H1 (cell line): ENCODE data around the gene SLC25A51. TPM values are rescaled to one million over a fixed set of nuclear protein-coding genes. Genes with fewer than 3 reads are reported as not detected.

Experiments
- CTCF ChIA-PET: fragments of 300-600 bp; sonication (Branson Sonifier 250); formaldehyde crosslinking; loops from one replicate; lab custom pipeline; 2021; ENCODE audit not compliant: partially characterized antibody; lab: Charles Lee
- POLR2A ChIA-PET: fragments of 300-600 bp; sonication (Branson Sonifier 250); formaldehyde crosslinking; loops from one replicate; lab custom pipeline; 2021; ENCODE audit warnings: inconsistent platforms; ENCODE audit not compliant: partially characterized antibody; lab: Charles Lee
- DNase-seq, 2 experiments: peaks; one replicate each; pipeline versions ENCODE4 v3.0.0 to v3.0.0-alpha.2; 2010 to 2022; ENCODE audit warnings: low spot score in 2 of 2, low read depth in 1 of 2, mixed read lengths in 1 of 2
- FAIRE-seq: peaks from 2 replicates; lab custom pipeline; 2011; peaks lifted over from hg19 to GRCh38; lab: Jason Lieb, UNC
- H2AFZ ChIP-seq: 2 replicates; pipeline ENCODE4 v1.8.1; 2012; ENCODE audit warnings: low read length, inconsistent platforms
- H2AK5ac ChIP-seq: 2 replicates; pipeline ENCODE4 v1.6.1; 2013; ENCODE audit warnings: low read depth, low read length
- H2BK120ac ChIP-seq: replicated peaks from 2 replicates; pipeline ENCODE3; 2013; ENCODE audit warnings: low read depth, low read length, inconsistent platforms
- H2BK12ac ChIP-seq: 2 replicates; pipeline ENCODE4 v1.6.1; 2013; ENCODE audit warnings: low read depth, low read length
- H2BK15ac ChIP-seq: 2 replicates; pipeline ENCODE4 v1.6.1; 2013; ENCODE audit warnings: low read length
- H2BK20ac ChIP-seq: 2 replicates; pipeline ENCODE4 v1.6.1; 2013; ENCODE audit warnings: low read length
- H2BK5ac ChIP-seq: 2 replicates; pipeline ENCODE4 v1.6.1; 2013; ENCODE audit warnings: low read depth, low read length
- H3K14ac ChIP-seq: 2 replicates; pipeline ENCODE4 v1.6.1; 2013; ENCODE audit warnings: inconsistent platforms; ENCODE audit not compliant: insufficient read length
- H3K18ac ChIP-seq: 2 replicates; pipeline ENCODE4 v1.6.1; 2013; ENCODE audit warnings: low read length; ENCODE audit errors: extremely low read depth
- H3K23ac ChIP-seq: 2 replicates; pipeline ENCODE4 v1.6.1; 2013; ENCODE audit warnings: inconsistent platforms; ENCODE audit not compliant: insufficient read length
- H3K23me2 ChIP-seq: 2 replicates; pipeline ENCODE4 v1.6.1; 2013; ENCODE audit warnings: low read depth, low read length
- H3K27ac ChIP-seq: 2 replicates; pipeline ENCODE4 v1.6.1; 2011; ENCODE audit warnings: low read depth, low read length, inconsistent platforms
- H3K27me3 ChIP-seq, 4 experiments: replicated peaks in 1 of 4; 1 replicate in 1 of 4; 2 replicates in 3 of 4; pipeline versions ENCODE4 v1.6.1 to v1.8.1; 2011 to 2013; ENCODE audit warnings: low read length in 3 of 4, mild to moderate bottlenecking in 3 of 4, inconsistent platforms in 2 of 4, mixed read lengths in 2 of 4, moderate library complexity in 1 of 4; ENCODE audit not compliant: control insufficient read depth in 3 of 4, insufficient read depth in 3 of 4; ENCODE audit errors: extremely low read depth in 1 of 4
- H3K36me3 ChIP-seq, 4 experiments: 2 replicates each; pipeline versions ENCODE4 v1.6.1 to v1.8.1; 2011 to 2013; ENCODE audit warnings: mild to moderate bottlenecking in 4 of 4, low read length in 3 of 4, moderate library complexity in 2 of 4, control low read depth in 1 of 4, inconsistent platforms in 1 of 4; ENCODE audit not compliant: insufficient read depth in 4 of 4, control insufficient read depth in 2 of 4
- H3K4ac ChIP-seq: replicated peaks from 2 replicates; pipeline ENCODE3; 2013; ENCODE audit warnings: low read length, low read depth, mixed read lengths, inconsistent platforms; ENCODE audit not compliant: insufficient read length
- H3K4me1 ChIP-seq, 4 experiments: replicated peaks in 1 of 4; 1 replicate in 1 of 4; 2 replicates in 3 of 4; pipeline versions ENCODE4 v1.6.1 to v1.8.1; 2011 to 2013; ENCODE audit warnings: low read length in 3 of 4, inconsistent platforms in 2 of 4, mixed read lengths in 1 of 4; ENCODE audit not compliant: insufficient read depth in 4 of 4, control insufficient read depth in 3 of 4
- H3K4me2 ChIP-seq, 2 experiments: 2 replicates each; pipeline versions ENCODE4 v1.6.1 to v1.8.1; 2011 to 2013; ENCODE audit warnings: low read depth in 2 of 2, low read length in 2 of 2, control low read depth in 1 of 2, inconsistent platforms in 1 of 2, mild to moderate bottlenecking in 1 of 2; ENCODE audit not compliant: insufficient read depth in 1 of 2
- H3K4me3 ChIP-seq, 4 experiments: fragments of 200-600, 300-600 bp in 1 of 4; sonication (generic), shearing (Covaris generic), sonication (Bioruptor Twin) in 1 of 4; 2 replicates each; pipeline versions ENCODE4 v1.5.1 to v1.8.1; 2011 to 2016; ENCODE audit warnings: low read length in 4 of 4, low read depth in 3 of 4, control low read depth in 2 of 4, inconsistent platforms in 2 of 4, mild to moderate bottlenecking in 2 of 4, mixed read lengths in 1 of 4, moderate library complexity in 1 of 4; ENCODE audit not compliant: insufficient read depth in 2 of 4; ENCODE audit errors: extremely low read depth in 1 of 4
- H3K56ac ChIP-seq: replicated peaks from 2 replicates; pipeline ENCODE3; 2013; ENCODE audit warnings: low read depth, mild to moderate bottlenecking, mixed read lengths, low read length, inconsistent platforms; ENCODE audit not compliant: insufficient read length
- H3K79me1 ChIP-seq: 2 replicates; pipeline ENCODE4 v1.6.1; 2013; ENCODE audit warnings: low read depth, low read length, control low read depth
- H3K79me2 ChIP-seq, 2 experiments: 2 replicates each; pipeline versions ENCODE4 v1.6.1 to v1.8.1; 2012 to 2013; ENCODE audit warnings: low read length in 2 of 2, mild to moderate bottlenecking in 2 of 2, inconsistent platforms in 1 of 2; ENCODE audit not compliant: insufficient read depth in 2 of 2, control insufficient read depth in 1 of 2
- H3K9ac ChIP-seq, 4 experiments: replicated peaks in 1 of 4; 1 replicate in 1 of 4; 2 replicates in 3 of 4; pipeline versions ENCODE4 v1.6.1 to v1.8.1; 2011 to 2013; ENCODE audit warnings: low read depth in 3 of 4, low read length in 3 of 4, control low read depth in 2 of 4, mild to moderate bottlenecking in 2 of 4, moderate library complexity in 2 of 4, inconsistent platforms in 1 of 4; ENCODE audit errors: extremely low read depth in 1 of 4
- H3K9me3 ChIP-seq, 2 experiments: 2 replicates each; pipeline versions ENCODE4 v1.6.1 to v1.8.1; 2012 to 2013; ENCODE audit warnings: mild to moderate bottlenecking in 2 of 2, moderate library complexity in 2 of 2, control low read depth in 1 of 2, inconsistent platforms in 1 of 2, low read depth in 1 of 2, low read length in 1 of 2, mixed read lengths in 1 of 2; ENCODE audit not compliant: insufficient read depth in 2 of 2
- H4K20me1 ChIP-seq, 2 experiments: replicated peaks in 1 of 2; 2 replicates each; pipeline versions ENCODE3 to v1.8.1; 2011 to 2013; ENCODE audit warnings: inconsistent platforms in 2 of 2, low read length in 2 of 2, mild to moderate bottlenecking in 1 of 2; ENCODE audit not compliant: insufficient read depth in 2 of 2, control insufficient read depth in 1 of 2
- H4K5ac ChIP-seq: 2 replicates; pipeline ENCODE4 v1.6.1; 2013; ENCODE audit warnings: low read length, low read depth, mixed read lengths, inconsistent platforms; ENCODE audit not compliant: insufficient read length
- H4K8ac ChIP-seq: 2 replicates; pipeline ENCODE4 v1.8.0; 2013; ENCODE audit warnings: mild to moderate bottlenecking, moderate library complexity, low read length, inconsistent platforms; ENCODE audit not compliant: insufficient read depth; ENCODE audit errors: extremely low read depth
- H4K91ac ChIP-seq: replicated peaks from 2 replicates; pipeline ENCODE3; 2013; ENCODE audit warnings: low read length, mixed read lengths, inconsistent platforms; ENCODE audit not compliant: insufficient read length
- BRCA1 ChIP-seq: IDR thresholded peaks from 2 replicates; pipeline ENCODE4 v1.6.1; 2012; ENCODE audit warnings: low read depth, low read length, improper control_type of control experiment
- CEBPB ChIP-seq: IDR thresholded peaks from 2 replicates; pipeline ENCODE4 v1.6.1; 2012; ENCODE audit warnings: low read depth, low read length
- GTF2F1 ChIP-seq: IDR thresholded peaks from 2 replicates; pipeline ENCODE4 v1.6.1; 2012; ENCODE audit warnings: low read depth, low read length, improper control_type of control experiment, borderline replicate concordance
- JUN ChIP-seq: IDR thresholded peaks from 2 replicates; pipeline ENCODE4 v1.6.1; 2011; ENCODE audit warnings: low read depth, mild to moderate bottlenecking, improper control_type of control experiment, low read length
- JUND ChIP-seq: IDR thresholded peaks from 2 replicates; pipeline ENCODE4 v1.6.1; 2011; ENCODE audit warnings: mild to moderate bottlenecking, improper control_type of control experiment, low read length
- NANOG ChIP-seq: IDR thresholded peaks from 2 replicates; pipeline ENCODE4 v1.6.1; 2011; ENCODE audit warnings: low read length, low read depth, mild to moderate bottlenecking, inconsistent platforms; ENCODE audit not compliant: insufficient read depth, poor library complexity, severe bottlenecking
- POLR2A ChIP-seq, 2 experiments: IDR thresholded peaks; 1 replicate in 1 of 2; 2 replicates in 1 of 2; pipeline ENCODE4 v1.6.1; 2011; ENCODE audit warnings: low read depth in 2 of 2, low read length in 2 of 2, mild to moderate bottlenecking in 2 of 2; ENCODE audit errors: control extremely low read depth in 1 of 2
- RBBP5 ChIP-seq: IDR thresholded peaks from 2 replicates; pipeline ENCODE4 v1.7.1; 2012; ENCODE audit warnings: low read depth, mild to moderate bottlenecking, inconsistent platforms, low read length, moderate library complexity, borderline replicate concordance
- RNF2 ChIP-seq: fragments of 200-900, 300-1000 bp; sonication (generic); IDR thresholded peaks from 2 replicates; pipeline ENCODE4 v1.7.1; 2016; ENCODE audit warnings: borderline replicate concordance, low read depth, mild to moderate bottlenecking, antibody characterized with exemption, low read length; ENCODE audit not compliant: poor library complexity, severe bottlenecking; ENCODE audit errors: missing control alignments
- SIN3A ChIP-seq, 2 experiments: IDR thresholded peaks in 1 of 2; conservative IDR thresholded peaks in 1 of 2; 2 replicates each; pipeline ENCODE4 v1.6.1; 2011 to 2012; ENCODE audit warnings: low read length in 2 of 2, improper control_type of control experiment in 1 of 2, low read depth in 1 of 2, mild to moderate bottlenecking in 1 of 2
- SP2 ChIP-seq: IDR thresholded peaks from 2 replicates; pipeline ENCODE4 v1.6.1; 2012; ENCODE audit warnings: mild to moderate bottlenecking, low read length, inconsistent platforms
- TAF1 ChIP-seq: IDR thresholded peaks from 2 replicates; pipeline ENCODE4 v1.6.1; 2011; ENCODE audit warnings: mild to moderate bottlenecking, low read depth, low read length
- TBP ChIP-seq: IDR thresholded peaks from 2 replicates; pipeline ENCODE4 v1.6.1; 2011; ENCODE audit warnings: low read depth, low read length, improper control_type of control experiment
- WGBS, 2 experiments: shearing (Covaris generic) in 1 of 2; methylation state at CpG; one replicate each; pipeline versions ENCODE4 v1.1.6 to v1.1.7; 2013 to 2015; ENCODE audit warnings: low lambda C conversion rate in 2 of 2, mixed read lengths in 2 of 2, inconsistent platforms in 1 of 2, low coverage in 1 of 2, missing lambda C conversion rate in 1 of 2; ENCODE audit not compliant: insufficient replicate concordance in 2 of 2, insufficient coverage in 1 of 2, insufficient read length in 1 of 2; ENCODE audit errors: extremely low coverage in 1 of 2, missing lambda C conversion rate in 1 of 2; 5-methylcytosine and 5-hydroxymethylcytosine counted together
- polyA plus RNA-seq, 7 experiments: library from polyadenylated mRNA; depleted of rRNA in 3 of 7; stranded (reverse) in 5 of 7; unstranded in 2 of 7; fragments of >200 nt in 5 of 7; fragments of 200-250 nt in 2 of 7; gene quantifications; 1 replicate in 5 of 7; 2 replicates in 1 of 7; 4 replicates in 1 of 7; pipeline versions ENCODE4 v1.2.1 to v1.2.3, GENCODE V29; 2011 to 2013; ENCODE audit warnings: missing spikeins in 2 of 7, mixed read lengths in 2 of 7
- total RNA-seq: library from RNA; stranded (reverse); fragmentation: NEBNext Ultra II Directional; extraction: Animal tissue kit (Norgen Biotek cat#: 25700); gene quantifications from 2 replicates; pipeline ENCODE4 v1.2.1, GENCODE V29; 2021
- TF ChIP-seq, protein P1 (sequence below): IDR thresholded peaks from 2 replicates; pipeline ENCODE4 v1.6.1; 2012; ENCODE audit warnings: inconsistent platforms

The SLC25A51 gene
- total and polyA plus RNA-seq, 2 of the 8 experiments (the other 6 are each of a cell fraction or from before 2014, with no cell fraction given) = 8.0 to 14.5 TPM

DNA sequence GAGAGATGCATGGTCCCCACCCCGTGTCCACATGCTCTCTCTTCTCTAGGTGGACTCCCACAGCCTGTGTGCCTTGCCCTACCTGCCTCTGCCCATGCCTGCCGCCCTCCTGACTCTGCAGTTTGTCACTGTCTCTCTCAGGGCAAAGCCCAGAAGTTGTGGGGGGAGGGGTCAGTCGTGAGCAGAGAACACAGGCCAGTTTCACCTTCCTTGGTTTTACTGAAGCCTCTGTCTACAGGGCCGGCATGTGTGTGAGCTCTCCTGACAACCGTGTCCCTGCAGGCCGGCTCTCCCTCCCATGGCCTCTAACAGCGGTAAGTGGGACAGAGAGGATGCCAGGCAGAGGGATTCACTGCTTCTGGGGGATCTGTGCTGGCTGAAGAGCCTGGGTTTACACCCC is 43.5 kb upstream of the SLC25A51 start:
- ChIA-PET POLR2A (no interaction called here), CTCF (interaction anchor here (0.8 to 1.4 kb wide), 3 partner anchors 8 to 34 kb away, joined by 3 to 8 read pairs (median 3); no protein-coding TSS in a partner anchor)
- Histone ChIP-seq H4K5ac (no peak overlapping the region), H3K27me3 (no peaks in the 10 kb centered on the region), H3K9me3 (no peaks in the 10 kb centered on the region), H2AFZ (no peak overlapping the region), H3K36me3 (peaks cover 0 to 16% (median under 1%) of the 10 kb centered on the region in 4 experiments; a peak in 4 of 8 replicates), H4K8ac (no peak overlapping the region), H3K4me3 (no peak overlapping the region), H3K23ac (no peak overlapping the region), H3K18ac (no peak overlapping the region), H3K56ac (no peak overlapping the region), H3K79me2 (no peaks in the 10 kb centered on the region), H3K4me1 (peaks cover 6 to 21% (median 14%) of the 10 kb centered on the region in 4 experiments), H4K91ac (no peak overlapping the region), H3K23me2 (0 out of 2 replicates have a peak, but pooled peaks cover 2% of the 10 kb centered on the region), H2BK5ac (no peak overlapping the region), H2BK12ac (no peak overlapping the region), H3K9ac (no peak overlapping the region), H2BK15ac (no peak overlapping the region), H3K4me2 (no peak overlapping the region), H2AK5ac (no peak overlapping the region), H2BK120ac (no peak overlapping the region), H4K20me1 (peaks cover 2% of the 10 kb centered on the region in 2 experiments), H3K27ac (no peak overlapping the region), H2BK20ac (no peak overlapping the region), H3K4ac (no peak overlapping the region), H3K14ac (no peak overlapping the region), H3K79me1 (no peaks in the 10 kb centered on the region)
- DNase-seq (no peak), FAIRE-seq (no peak)
- 76% methylated on average over 7 of the region's 7 CpGs; no CpG with 5 or more reads in 1 of the 2 experiments for WGBS, 2 experiments
- TF ChIP-seq SP2 (no peak), TBP (no peak), GTF2F1 (no peak), RNF2 (no peak), TAF1 (no peak), CEBPB (no peak), POLR2A (IDR thresholded peaks at IDR 0.05; ENCODE audit: control extremely low read depth in 1 of 2, low read depth in 2 of 2, low read length in 2 of 2) (no peak), SIN3A (conservative IDR thresholded peaks at IDR 0.05 in 1 of 2, IDR thresholded peaks at IDR 0.05 in 1 of 2; ENCODE audit: low read depth in 1 of 2, low read length in 2 of 2) (no peak), RBBP5 (no peak), JUN (no peak), NANOG (no peak), BRCA1 (no peak), JUND (no peak)
- TF ChIP-seq, protein P1, sequence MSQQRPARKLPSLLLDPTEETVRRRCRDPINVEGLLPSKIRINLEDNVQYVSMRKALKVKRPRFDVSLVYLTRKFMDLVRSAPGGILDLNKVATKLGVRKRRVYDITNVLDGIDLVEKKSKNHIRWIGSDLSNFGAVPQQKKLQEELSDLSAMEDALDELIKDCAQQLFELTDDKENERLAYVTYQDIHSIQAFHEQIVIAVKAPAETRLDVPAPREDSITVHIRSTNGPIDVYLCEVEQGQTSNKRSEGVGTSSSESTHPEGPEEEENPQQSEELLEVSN = no peak
